Fibroblast of skin of right quadriceps (primary cell): ENCODE data around the gene MAGED2.
"Not testable (repeated sequence)": the region's sequence is repeated elsewhere in the genome, so short reads cannot be mapped to it uniquely, and the experiment has no call there.

Experiments used
- DNase-seq: peaks from one replicate; pipeline ENCODE4 v3.0.0-alpha.2; 2013

Gene MAGED2

GRCh38 chrX:54818221-54818620 is 10.7 kb downstream of the MAGED2 start:
- no peak for DNase-seq

DNA sequence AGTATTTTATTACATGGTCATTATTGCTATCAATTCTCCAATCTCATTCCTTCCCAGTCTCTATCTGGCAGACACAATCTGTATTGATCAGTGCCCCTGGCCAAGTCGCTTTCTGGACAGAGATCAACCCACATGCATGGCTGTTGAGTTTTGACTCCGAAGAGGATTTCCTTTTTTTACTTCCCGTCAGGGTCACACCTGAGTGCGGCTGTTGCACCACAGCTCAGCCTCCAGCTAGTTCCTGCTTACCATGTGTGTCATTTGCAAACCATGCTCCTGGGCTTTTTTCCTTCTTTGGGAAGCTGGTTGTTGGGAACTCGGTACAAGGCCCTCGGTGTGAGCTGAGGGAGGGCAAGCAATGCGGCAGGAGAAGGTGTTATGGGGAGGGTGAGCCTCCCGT is 11.7 kb downstream of the MAGED2 start:
- no peak for DNase-seq

GRCh38 chrX:54820737-54821136 is 13.2 kb downstream of the MAGED2 start:
- DNase-seq: no peak

GRCh38 chrX:54821310-54821709 is 13.8 kb downstream of the MAGED2 start:
- no peak for DNase-seq

DNA sequence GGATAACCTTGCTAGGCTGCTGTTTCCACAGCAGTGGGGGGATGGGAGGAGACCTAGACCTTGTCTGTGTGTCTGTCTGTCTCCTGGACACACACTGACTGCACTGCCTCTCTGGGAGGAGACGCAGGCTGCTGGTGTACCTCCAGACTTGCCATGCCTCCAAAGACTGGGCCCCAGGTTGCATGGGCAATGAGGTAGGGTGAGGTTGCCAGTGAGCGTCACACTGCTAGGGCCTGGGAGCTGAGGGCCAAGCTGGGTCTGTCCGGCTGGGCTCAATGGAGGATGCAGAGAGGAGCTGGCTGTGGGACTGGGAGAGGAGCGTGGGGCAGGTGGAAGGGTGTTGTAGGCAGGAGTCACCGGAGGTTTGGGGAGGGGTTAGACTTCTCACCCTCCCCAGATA is 16.6 kb downstream of the MAGED2 start:
- no peak for DNase-seq

DNA sequence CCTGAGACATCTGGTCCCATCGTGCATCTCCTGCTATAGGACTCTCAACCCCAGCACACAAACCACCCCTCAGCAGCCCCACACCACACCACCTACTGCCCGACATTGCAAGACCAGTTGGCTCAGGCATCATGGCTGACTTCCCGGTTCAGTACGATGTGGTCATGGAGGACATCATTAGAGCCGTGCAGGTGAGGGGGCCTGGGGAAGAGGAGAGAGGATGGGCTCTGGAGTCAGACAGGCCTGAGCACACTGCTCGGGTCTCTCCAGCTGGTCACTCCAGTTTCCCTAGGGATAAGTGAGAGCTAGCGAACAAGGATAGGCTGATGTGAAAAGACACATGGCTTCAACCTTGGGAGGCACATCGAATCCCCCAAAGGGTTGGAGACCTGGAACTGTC is 17.2 kb downstream of the MAGED2 start:
- DNase-seq: no peak

- DNase-seq: no peak
These were observed 18.3 kb downstream of the MAGED2 start for GRCh38 chrX:54825716-54826438.

DNA sequence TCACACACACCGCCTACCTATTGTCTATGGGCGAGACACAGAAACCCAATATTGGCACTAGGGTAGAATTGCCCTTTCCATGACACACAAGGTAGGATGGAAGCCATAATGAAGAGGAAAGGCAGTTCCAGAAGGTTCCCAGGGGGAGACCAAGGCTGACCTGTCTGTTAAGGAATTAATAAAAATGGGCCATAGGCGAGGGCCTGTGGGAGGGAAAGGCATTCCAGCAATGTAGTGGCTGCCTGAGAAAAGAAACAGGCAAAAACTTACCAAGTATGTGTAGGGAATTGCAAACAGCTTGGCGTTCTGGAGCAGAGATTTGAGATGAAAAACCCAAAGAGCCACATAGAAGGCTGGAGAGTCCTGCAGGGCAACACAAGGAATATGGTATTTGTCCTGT is 19.1 kb downstream of the MAGED2 start:
- no peak for DNase-seq

GRCh38 chrX:54838583-54838982 is 31.0 kb downstream of the MAGED2 start:
- DNase-seq: no peak

- not testable (repeated sequence) for DNase-seq
These were observed 33.8 kb downstream of the MAGED2 start for GRCh38 chrX:54841184-54841874.

GRCh38 chrX:54842607-54843006 is 35.1 kb downstream of the MAGED2 start:
- no peak for DNase-seq

GRCh38 chrX:54843050-54843449 is 35.5 kb downstream of the MAGED2 start:
- DNase-seq: no peak

DNA sequence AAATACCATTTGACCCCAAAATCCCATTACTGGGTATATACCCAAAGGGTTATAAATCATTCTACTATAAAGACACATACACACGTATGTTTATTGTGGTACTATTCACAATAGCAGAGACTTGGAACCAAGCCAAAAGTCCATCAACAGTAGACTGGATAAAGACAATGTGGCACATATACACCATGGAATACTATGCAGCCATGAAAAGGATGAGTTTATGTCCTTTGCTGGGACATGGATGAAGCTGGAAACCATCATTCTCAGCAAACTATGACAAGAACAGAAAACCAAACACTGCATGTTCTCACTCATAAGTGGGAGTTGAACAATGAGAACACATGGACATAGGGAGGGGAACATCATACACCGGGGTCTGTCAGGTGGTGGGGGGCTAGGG is 40.2 kb downstream of the MAGED2 start:
- DNase-seq: not testable (repeated sequence)

- DNase-seq: no peak
These were observed 57.7 kb downstream of the MAGED2 start for GRCh38 chrX:54865208-54865607.
